Activated naive CD8-positive, alpha-beta T cell treated with anti-CD3 and anti-CD28 coated beads, Interleukin-2, amount 10 ng/mL, durations not matched to agents 7 days and 5 days (primary cell): ENCODE data around the gene GJE1. TPM values are rescaled to one million over a fixed set of nuclear protein-coding genes. Genes with fewer than 3 reads are reported as not detected.
"Not testable (repeated sequence)": the region's sequence is repeated elsewhere in the genome, so short reads cannot be mapped to it uniquely, and the experiment has no call there.

Experiments
- ATAC-seq: fragments of 150-1000 bp; cut with Tn5 transposase; one replicate; pipeline ENCODE4 v1.10.0; 2021; ENCODE audit warnings: low read depth, moderate library complexity
- POLR2A ChIA-PET: fragments of 350-600 bp; sonication (Branson Sonifier 250); formaldehyde crosslinking; loops from one replicate; lab custom pipeline; 2021; ENCODE audit warnings: antibody characterized with exemption; lab: Charles Lee
- DNase-seq: peaks from one replicate; pipeline ENCODE4 v3.0.0; 2021
- H3K27ac Mint-ChIP-seq: one replicate; pipeline ENCODE4 v1.8.0; 2022; ENCODE audit warnings: mild to moderate bottlenecking, mixed read lengths
- H3K27me3 Mint-ChIP-seq: one replicate; pipeline ENCODE4 v1.8.0; 2022; ENCODE audit warnings: mild to moderate bottlenecking, moderate library complexity, mixed read lengths
- H3K36me3 Mint-ChIP-seq: one replicate; pipeline ENCODE4 v1.8.0; 2021; ENCODE audit warnings: mild to moderate bottlenecking, mixed read lengths
- H3K4me1 Mint-ChIP-seq: one replicate; pipeline ENCODE4 v1.8.0; 2021; ENCODE audit warnings: mixed read lengths
- H3K4me3 Mint-ChIP-seq: one replicate; pipeline ENCODE4 v1.8.0; 2022; ENCODE audit warnings: mild to moderate bottlenecking, moderate library complexity, mixed read lengths
- H3K9me3 Mint-ChIP-seq: one replicate; pipeline ENCODE4 v1.8.0; 2021; ENCODE audit warnings: mixed read lengths
- total RNA-seq, 2 experiments: library from RNA; stranded (reverse); gene quantifications; one replicate each; pipeline ENCODE4 v1.2.3, GENCODE V29; 2021

Gene GJE1
- total RNA-seq, result not detected

- Mint-ChIP-seq H3K27ac (no peak within 1 kb of the TSS), H3K4me1 (no peaks in the 10 kb centered on the region), H3K36me3 (no peaks in the 10 kb centered on the region), H3K4me3 (no peak within 1 kb of the TSS), H3K9me3 (no peaks in the 10 kb centered on the region), H3K27me3 (peaks cover 17% of the 10 kb centered on the region)
- ATAC-seq (no peak), DNase-seq (no peak)
- POLR2A ChIA-PET, result no interaction called here
These were observed at the start of gene GJE1 for GRCh38 chr6:142132625-142133024. GJE1 (plus strand) TSS chr6:142132925; CDS start chr6:142133159, 234 bp downstream.

GRCh38 chr6:142087950-142088857 lies 44.5 kb upstream of the GJE1 start:
- POLR2A ChIA-PET, result no interaction called here
- H3K4me1 Mint-ChIP-seq, result no peaks in the 10 kb centered on the region
- H3K27me3 Mint-ChIP-seq, result peaks cover 29% of the 10 kb centered on the region
- H3K36me3 Mint-ChIP-seq, result no peaks in the 10 kb centered on the region
- H3K4me3 Mint-ChIP-seq, result peak overlapping the region; percentile 43
- H3K27ac Mint-ChIP-seq, result no peak overlapping the region
- DNase-seq (no peak), ATAC-seq (no peak)
- no peaks in the 10 kb centered on the region for H3K9me3 Mint-ChIP-seq

GRCh38 chr6:142088858-142089216 lies 43.9 kb upstream of the GJE1 start:
- DNase-seq (no peak), ATAC-seq (no peak)
- Mint-ChIP-seq H3K4me1 (no peaks in the 10 kb centered on the region), H3K36me3 (no peaks in the 10 kb centered on the region), H3K27ac (no peak overlapping the region), H3K9me3 (no peaks in the 10 kb centered on the region), H3K4me3 (no peak overlapping the region), H3K27me3 (peaks cover 29% of the 10 kb centered on the region)
- POLR2A ChIA-PET, result no interaction called here

DNA sequence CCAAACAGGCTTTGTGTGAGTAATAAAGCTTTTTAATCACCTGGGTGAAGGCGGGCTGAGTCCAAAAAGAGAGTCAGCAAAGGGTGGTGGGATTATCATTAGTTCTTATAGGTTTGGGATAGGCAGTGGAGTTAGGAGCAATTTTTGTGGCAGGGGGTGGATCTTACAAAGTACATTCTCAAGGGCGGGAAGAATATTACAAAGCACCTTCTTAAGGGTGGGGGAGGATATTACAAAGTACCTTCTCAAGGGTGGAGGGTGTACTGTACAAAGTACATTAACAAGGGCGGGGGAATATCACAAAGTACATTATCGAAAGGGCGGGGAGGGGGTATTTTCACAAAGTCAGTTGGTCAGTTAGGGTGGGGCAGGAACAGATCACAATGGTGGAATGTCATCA lies 27.9 kb upstream of the GJE1 start:
- H3K27me3 Mint-ChIP-seq, H3K4me3 Mint-ChIP-seq, H3K4me1 Mint-ChIP-seq, H3K27ac Mint-ChIP-seq, H3K9me3 Mint-ChIP-seq, H3K36me3 Mint-ChIP-seq, DNase-seq, POLR2A ChIA-PET, ATAC-seq: not testable (repeated sequence)

- H3K27me3 Mint-ChIP-seq, POLR2A ChIA-PET, DNase-seq, H3K36me3 Mint-ChIP-seq, H3K4me3 Mint-ChIP-seq, H3K4me1 Mint-ChIP-seq, H3K9me3 Mint-ChIP-seq, ATAC-seq, H3K27ac Mint-ChIP-seq: not testable (repeated sequence)
These were observed 21.9 kb upstream of the GJE1 start for GRCh38 chr6:142110820-142111219.

GRCh38 chr6:142112451-142113061 lies 20.2 kb upstream of the GJE1 start:
- peaks cover 5% of the 10 kb centered on the region for H3K27me3 Mint-ChIP-seq
- H3K4me3 Mint-ChIP-seq, result no peak overlapping the region
- no peak overlapping the region for H3K27ac Mint-ChIP-seq
- ATAC-seq, result no peak
- DNase-seq, result peak; percentile 53
- H3K4me1 Mint-ChIP-seq, result no peaks in the 10 kb centered on the region
- H3K9me3 Mint-ChIP-seq, result no peaks in the 10 kb centered on the region
- POLR2A ChIA-PET, result no interaction called here
- H3K36me3 Mint-ChIP-seq, result no peaks in the 10 kb centered on the region

DNA sequence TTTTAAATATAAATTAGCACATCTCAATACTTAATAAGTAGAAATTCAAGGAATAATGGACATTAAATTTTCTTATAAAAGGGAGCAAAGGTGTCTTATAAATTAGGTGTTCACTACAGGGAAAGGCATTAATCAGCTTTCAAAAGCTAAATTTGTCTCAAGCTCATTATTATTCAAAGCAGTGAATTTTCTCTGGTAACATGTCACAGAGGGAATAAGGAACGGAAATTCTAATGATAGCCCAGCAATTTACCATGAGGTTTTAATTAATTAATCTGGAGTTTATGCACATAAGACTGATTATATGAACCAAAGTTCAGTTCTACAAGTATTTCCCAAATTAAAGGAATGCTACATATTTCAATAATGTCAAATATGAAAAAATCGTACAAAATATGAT lies 15.4 kb upstream of the GJE1 start:
- DNase-seq (no peak), ATAC-seq (no peak)
- no peaks in the 10 kb centered on the region for H3K36me3 Mint-ChIP-seq
- H3K9me3 Mint-ChIP-seq, result no peaks in the 10 kb centered on the region
- H3K4me3 Mint-ChIP-seq, result no peak overlapping the region
- POLR2A ChIA-PET, result no interaction called here
- no peaks in the 10 kb centered on the region for H3K4me1 Mint-ChIP-seq
- no peak overlapping the region for H3K27ac Mint-ChIP-seq
- H3K27me3 Mint-ChIP-seq, result no peaks in the 10 kb centered on the region

DNA sequence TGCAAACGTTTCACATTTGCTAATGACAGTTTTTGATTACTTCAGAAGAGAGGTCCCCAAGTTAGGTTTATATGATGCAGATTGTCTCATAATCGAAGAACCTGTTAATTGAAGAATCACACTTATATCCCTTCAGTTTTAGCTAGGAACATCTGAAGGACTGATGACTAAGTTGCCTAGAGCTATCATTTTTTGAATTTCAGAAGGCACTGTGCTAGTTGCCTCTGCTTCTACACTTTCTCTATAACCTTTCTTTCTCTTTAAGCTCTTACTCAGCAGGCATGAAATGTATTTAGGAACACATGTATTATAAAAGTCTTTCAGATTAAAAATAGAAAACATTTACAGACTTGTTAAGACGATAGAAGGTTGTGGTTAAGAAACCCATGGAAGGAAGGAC lies 14.4 kb upstream of the GJE1 start:
- H3K27ac Mint-ChIP-seq, result no peak overlapping the region
- DNase-seq, result no peak
- POLR2A ChIA-PET, result no interaction called here
- H3K27me3 Mint-ChIP-seq, result no peaks in the 10 kb centered on the region
- no peak for ATAC-seq
- H3K4me1 Mint-ChIP-seq, result no peaks in the 10 kb centered on the region
- H3K9me3 Mint-ChIP-seq, result no peaks in the 10 kb centered on the region
- H3K36me3 Mint-ChIP-seq, result no peaks in the 10 kb centered on the region
- no peak overlapping the region for H3K4me3 Mint-ChIP-seq

DNA sequence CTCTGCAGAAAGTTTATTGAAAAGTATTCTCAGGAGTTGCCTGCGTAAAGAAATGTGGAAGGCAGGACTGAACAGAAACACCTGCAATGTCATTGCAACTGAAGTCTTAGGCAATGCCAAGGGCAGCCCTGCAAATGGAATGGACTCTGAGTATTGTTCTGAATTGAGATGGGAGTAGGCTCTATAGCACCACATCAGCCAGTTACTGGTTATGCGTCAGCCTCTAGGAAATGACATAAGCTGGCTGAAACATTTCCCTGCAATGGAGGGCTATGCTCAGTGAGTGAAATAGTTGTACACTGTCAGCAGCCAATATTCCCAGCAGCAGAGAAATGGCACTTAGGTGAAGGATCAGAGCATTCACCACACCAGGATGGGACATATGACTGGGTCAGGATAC lies 13.8 kb upstream of the GJE1 start:
- Mint-ChIP-seq H3K36me3 (no peaks in the 10 kb centered on the region), H3K4me1 (no peaks in the 10 kb centered on the region), H3K9me3 (no peaks in the 10 kb centered on the region), H3K4me3 (no peak overlapping the region), H3K27ac (no peak overlapping the region), H3K27me3 (no peaks in the 10 kb centered on the region)
- DNase-seq (no peak), ATAC-seq (no peak)
- POLR2A ChIA-PET, result no interaction called here

DNA sequence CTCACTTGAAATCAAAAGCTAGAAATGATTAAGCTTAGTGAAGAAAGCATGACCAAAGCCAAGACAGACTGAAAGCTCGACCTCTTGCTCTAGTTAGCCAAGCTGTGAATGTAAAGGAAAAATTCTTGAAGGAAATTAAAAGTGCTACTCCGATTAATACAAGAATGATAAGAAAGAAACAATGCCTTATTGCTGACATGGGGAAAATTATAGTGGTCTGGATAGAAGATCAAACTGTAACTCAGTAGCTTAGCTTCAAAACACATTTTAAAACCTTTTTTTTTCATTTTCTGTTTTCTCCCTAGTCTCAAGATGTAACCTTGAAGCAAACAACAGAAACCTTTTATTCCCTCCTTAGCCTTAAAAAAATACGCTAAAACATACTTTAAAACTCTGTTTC lies 11.4 kb upstream of the GJE1 start:
- no peaks in the 10 kb centered on the region for H3K27me3 Mint-ChIP-seq
- ATAC-seq (no peak), DNase-seq (no peak)
- POLR2A ChIA-PET, result no interaction called here
- H3K36me3 Mint-ChIP-seq, result no peaks in the 10 kb centered on the region
- H3K4me3 Mint-ChIP-seq, result no peak overlapping the region
- H3K27ac Mint-ChIP-seq, result no peak overlapping the region
- H3K4me1 Mint-ChIP-seq, result no peaks in the 10 kb centered on the region
- H3K9me3 Mint-ChIP-seq, result no peaks in the 10 kb centered on the region

GRCh38 chr6:142130814-142131213 lies 1.9 kb upstream of the GJE1 start:
- no peaks in the 10 kb centered on the region for H3K36me3 Mint-ChIP-seq
- no peaks in the 10 kb centered on the region for H3K9me3 Mint-ChIP-seq
- peaks cover 23% of the 10 kb centered on the region for H3K27me3 Mint-ChIP-seq
- POLR2A ChIA-PET, result no interaction called here
- ATAC-seq, result no peak
- no peak for DNase-seq
- no peak overlapping the region for H3K4me3 Mint-ChIP-seq
- H3K27ac Mint-ChIP-seq, result no peak overlapping the region
- no peaks in the 10 kb centered on the region for H3K4me1 Mint-ChIP-seq

DNA sequence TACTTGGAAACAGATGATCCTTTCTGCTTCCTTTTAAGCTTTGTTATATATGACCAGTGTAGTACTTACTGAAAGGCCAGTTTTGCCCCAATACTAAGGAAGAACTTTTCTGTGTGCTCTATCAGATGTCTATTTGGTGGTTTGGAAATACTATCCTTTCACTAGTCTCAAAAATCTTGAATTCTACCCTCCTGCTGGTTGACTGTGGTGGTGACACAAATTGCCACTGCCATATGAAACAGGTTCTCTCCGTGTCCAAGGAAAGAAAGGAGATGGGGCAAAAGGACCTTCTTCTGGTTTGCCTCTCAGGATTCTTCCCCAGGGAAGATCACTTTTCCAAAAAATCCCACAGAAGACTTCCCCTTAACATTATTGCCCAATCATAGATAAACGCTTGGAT lies 6.2 kb downstream of the GJE1 start:
- peaks cover 5% of the 10 kb centered on the region for H3K27me3 Mint-ChIP-seq
- H3K36me3 Mint-ChIP-seq, result no peaks in the 10 kb centered on the region
- no peaks in the 10 kb centered on the region for H3K9me3 Mint-ChIP-seq
- DNase-seq (no peak), ATAC-seq (no peak)
- POLR2A ChIA-PET, result no interaction called here
- no peak overlapping the region for H3K27ac Mint-ChIP-seq
- H3K4me3 Mint-ChIP-seq, result no peak overlapping the region
- H3K4me1 Mint-ChIP-seq, result no peaks in the 10 kb centered on the region

- ATAC-seq, result not testable (repeated sequence)
These were observed 8.8 kb downstream of the GJE1 start for GRCh38 chr6:142141531-142141930.

More at GRCh38 chr6:142141531-142141930, 8.8 kb downstream of the GJE1 start:
- H3K4me1 Mint-ChIP-seq, H3K4me3 Mint-ChIP-seq, POLR2A ChIA-PET, H3K9me3 Mint-ChIP-seq, H3K27ac Mint-ChIP-seq, H3K36me3 Mint-ChIP-seq, DNase-seq, H3K27me3 Mint-ChIP-seq: not testable (repeated sequence)
